Activated CD8-positive, alpha-beta memory T cell treated with anti-CD3 and anti-CD28 coated beads, Interleukin-2, amount 50 U/mL, for 24 hours (primary cell): ENCODE measurements around the gene KL.

Experiments
- DNase-seq: peaks from one replicate; pipeline ENCODE4 v3.0.0-alpha.2; 2020; ENCODE audit errors: extremely low read depth

Gene KL

GRCh38 chr13:33016414-33017322, at the start of gene KL:
Gene KL, plus strand, starts transcription at chr13:33016423. Its CDS starts 18 bp downstream, at chr13:33016441.
- no peak for DNase-seq

GRCh38 chr13:32967584-32968182, 48.5 kb upstream of the KL start:
- no peak for DNase-seq

DNA sequence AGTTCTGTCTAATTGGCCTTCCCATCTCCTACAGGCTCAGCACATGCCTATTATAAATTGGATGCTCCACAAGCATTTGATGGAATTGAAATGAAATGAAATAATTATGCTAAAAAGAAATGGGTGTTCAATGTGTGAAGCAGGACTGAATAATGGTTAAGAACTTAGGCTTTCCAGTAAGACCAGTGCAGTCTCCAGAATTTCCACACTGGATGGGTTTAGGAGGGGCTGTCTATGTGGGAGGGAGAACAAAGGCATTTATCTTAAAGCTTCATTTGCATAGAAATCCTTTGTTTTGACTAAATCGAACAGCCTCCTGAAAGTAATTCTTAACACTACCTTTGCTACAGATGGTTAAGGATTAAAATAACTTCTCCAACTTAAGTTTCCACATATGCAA, 47.9 kb upstream of the KL start:
- no peak for DNase-seq

GRCh38 chr13:32968793-32969192, 47.4 kb upstream of the KL start:
- DNase-seq, result no peak

DNA sequence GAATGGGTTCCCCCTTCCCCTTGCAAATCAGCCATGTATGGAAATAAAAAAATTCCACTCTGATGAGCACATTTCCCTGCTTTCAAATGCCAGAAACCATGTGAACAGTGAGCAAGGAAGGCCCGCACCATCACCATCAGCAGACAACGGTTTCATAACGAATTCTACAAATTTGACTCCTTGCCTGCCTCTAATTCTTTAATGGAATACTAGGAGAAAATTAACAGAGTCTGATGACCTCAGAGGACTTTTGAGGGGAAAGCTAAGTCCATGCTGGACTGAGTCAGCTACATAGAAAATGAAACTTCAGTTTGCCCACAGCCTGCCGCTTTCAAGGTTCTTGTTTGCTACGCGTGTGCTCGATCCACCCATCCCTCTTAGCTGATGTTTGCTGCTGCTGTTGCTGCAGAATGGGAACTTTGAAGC, 46.7 kb upstream of the KL start:
- DNase-seq, result no peak

- DNase-seq, result no peak
These were observed 40.0 kb upstream of the KL start for GRCh38 chr13:32976056-32976805.

GRCh38 chr13:32976912-32977311, 39.3 kb upstream of the KL start:
- DNase-seq, result no peak

DNA sequence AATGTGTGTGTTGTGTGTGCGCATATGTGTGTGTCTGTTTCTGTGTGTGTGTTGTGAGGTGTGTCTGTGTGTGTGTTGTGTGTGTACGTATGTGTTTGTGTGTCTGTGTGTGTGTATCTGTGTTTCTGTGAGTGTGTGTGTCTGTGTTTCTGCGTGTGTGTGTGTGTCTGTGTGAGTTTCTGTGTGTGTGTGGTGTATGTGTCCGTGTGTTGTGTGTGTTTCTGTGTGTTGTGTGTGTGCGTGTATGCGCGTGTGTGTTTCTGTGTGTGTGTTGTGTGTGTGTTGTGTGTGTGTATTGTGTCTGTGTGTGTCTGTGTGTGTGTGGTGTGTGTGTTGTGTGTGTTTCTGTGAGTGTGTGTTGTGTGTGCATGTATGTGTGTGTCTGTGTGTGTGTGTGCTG, 38.9 kb upstream of the KL start:
- no peak for DNase-seq

GRCh38 chr13:32978278-32978677, 37.9 kb upstream of the KL start:
- DNase-seq, result no peak

DNA sequence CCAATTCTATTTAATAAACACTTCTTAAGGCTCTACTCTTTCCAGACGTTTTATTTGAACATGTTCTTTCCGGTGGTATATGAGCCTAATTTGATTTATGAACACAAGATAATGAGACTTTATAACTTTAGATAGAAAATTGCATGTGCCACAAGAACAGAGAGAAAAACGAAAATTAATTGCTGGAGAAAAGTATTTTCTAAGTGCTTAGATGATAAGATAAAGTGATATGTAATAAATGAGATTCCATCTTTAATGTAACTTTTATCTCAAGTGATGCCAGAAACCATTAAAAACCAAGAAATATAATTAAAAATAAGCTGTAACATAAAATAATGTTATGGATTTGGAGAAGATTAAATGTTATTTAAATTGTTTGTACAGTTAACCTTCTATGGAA, 33.2 kb upstream of the KL start:
- DNase-seq, result no peak

DNA sequence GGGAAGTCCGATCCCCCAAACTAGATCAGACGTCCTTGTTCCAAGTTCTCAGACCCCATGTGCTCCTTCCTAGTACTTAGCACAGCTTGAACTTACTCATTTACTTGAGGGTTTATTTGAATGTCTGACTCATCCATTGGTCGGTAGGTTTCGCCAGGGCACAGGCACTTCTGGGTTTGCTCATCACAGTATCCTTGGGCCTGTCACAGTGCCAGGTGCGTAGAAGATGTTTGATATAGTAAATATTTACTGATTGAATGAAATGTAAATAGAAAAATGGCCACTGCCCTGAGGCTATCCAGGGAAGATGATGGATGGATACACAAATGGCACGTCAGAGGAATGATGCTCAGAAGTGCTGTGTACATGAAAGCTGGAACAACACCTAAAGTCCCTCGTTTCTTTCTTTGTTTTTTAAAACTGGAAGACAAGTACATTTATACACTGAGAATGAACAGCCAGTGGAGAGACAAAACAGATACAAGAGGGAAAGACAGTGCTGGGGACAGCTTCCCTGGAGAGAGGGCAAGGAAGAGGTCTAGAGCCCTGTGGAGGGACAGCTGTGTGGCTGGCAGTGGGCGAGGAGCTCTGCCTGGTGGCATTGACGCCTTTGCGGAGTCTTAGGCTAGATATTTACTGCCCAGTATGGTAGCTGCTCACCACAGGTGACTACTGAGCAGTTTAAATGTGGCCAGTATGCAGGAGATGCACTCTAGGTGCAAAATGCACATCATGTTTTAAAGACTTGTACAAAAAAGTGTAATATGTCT, 31.2 kb upstream of the KL start:
- DNase-seq, result no peak

DNA sequence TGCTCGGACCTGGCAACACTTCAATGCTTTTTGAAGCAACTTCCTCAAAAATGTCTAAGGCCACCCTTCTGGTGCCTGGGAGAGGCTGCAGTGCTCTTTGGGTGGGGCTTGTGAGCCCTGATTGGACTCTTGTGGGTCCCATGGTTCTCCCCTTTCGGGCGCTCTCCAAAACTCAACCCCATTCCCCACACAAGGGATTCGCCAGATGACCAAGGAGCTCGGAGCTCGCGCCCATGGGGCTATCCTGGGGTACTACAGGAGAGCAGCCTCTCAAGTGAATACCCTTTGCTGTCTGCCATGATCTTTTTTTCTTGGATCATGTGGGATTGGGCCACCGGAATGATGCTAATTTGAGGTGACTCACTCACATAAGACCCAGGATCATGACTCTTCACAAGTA, 29.7 kb upstream of the KL start:
- DNase-seq, result no peak

DNA sequence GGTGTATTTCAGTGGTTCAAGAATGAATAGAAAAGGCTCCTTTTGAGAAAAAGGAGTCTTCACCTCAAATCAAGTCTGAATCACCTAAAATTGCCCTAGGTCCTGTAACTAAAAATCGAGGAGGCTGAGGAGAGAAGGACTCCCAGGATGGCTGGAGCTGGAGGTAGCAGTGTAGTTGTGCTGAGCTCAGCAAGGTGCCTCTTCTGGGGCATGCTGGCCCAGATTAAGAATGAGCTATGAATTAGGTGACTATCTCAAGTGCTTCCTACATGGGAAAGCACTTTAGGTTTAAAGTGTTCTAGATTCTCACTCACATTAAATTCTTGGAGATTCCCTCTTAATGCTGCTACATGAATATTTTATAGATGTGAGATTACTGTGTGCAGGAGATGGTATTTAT, 28.8 kb upstream of the KL start:
- DNase-seq, result no peak

GRCh38 chr13:32988608-32989289, 27.5 kb upstream of the KL start:
- DNase-seq, result no peak

GRCh38 chr13:32989290-32989667, 26.9 kb upstream of the KL start:
- DNase-seq, result no peak

- no peak for DNase-seq
These were observed 26.3 kb upstream of the KL start for GRCh38 chr13:32989942-32990341.

DNA sequence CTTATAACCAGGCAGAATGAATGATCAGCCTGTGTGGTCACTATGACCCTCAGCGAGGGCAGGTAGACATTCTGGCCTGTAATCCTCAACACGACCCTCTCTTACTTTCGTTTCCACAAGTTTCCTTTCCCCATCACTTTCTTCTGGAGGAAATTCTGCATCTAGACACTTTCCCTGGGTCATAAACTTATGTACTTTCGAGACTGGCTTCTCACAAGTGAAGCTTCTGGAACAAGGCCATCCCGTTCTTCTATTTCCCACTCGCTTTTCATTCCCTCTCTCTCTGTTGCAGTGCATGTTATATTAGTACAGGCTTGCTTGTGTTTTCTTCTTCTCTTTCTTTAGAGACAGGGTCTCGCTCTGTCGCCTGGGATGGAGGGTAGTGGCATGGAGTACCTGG, 23.1 kb upstream of the KL start:
- DNase-seq, result no peak

- DNase-seq, result no peak
These were observed 18.8 kb upstream of the KL start for GRCh38 chr13:32997399-32997798.

DNA sequence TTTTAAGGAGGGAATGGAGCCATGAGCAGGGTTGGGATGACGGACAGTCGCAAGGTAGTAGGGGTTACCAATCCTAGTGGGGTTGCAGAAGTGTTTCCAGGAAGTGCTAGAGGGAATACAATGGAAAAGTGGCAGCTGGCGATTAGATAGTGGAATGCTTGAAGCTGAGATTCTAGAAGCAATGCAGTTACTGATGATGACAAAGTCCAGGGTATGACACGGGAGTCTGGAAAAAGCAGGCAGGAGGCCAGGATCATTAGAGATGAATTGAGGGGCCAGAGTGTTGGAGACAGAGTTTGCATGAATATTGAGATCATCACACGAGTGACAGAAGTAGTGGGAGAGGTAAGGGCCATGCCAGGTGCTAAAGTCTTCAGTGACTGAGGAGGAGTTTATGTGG, 17.3 kb upstream of the KL start:
- no peak for DNase-seq

- DNase-seq, result no peak
These were observed 15.9 kb upstream of the KL start for GRCh38 chr13:33000365-33000764.

DNA sequence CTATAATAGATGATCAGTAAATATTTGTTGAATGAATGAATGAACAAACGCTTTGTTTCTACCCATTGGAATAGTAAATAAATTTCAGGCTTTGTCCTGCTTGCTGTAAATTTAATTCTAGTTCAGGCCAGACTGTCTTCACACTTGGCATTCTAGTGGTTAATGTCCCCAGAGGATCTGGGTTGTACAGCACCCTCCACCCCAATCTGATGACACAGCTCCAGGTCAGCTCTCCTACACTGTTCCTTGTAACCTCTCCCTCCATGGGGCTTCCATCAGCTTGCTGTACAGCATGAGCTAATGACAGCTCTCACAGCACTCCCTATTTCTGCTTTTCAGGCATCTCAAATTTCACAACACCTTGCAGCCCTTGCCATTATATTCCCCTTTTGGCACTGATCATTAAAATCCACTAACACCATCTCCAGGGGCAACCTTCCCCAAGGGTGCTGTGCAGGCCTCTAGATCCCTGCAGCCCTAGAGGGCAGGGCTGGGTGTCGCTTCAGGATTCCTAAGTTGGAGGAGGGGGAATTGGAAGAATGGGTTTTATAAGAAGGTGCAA, 12.7 kb upstream of the KL start:
- DNase-seq, result no peak
